ENCODE data around the gene ORAI2. TPM values are rescaled to one million over a fixed set of nuclear protein-coding genes. Genes with fewer than 3 reads are reported as not detected.

ORAI2 gene
- total RNA-seq (2014; rRNA removed; shearing (Covaris generic)), result 18.3 and 27.0 TPM in 2 replicates

DNA sequence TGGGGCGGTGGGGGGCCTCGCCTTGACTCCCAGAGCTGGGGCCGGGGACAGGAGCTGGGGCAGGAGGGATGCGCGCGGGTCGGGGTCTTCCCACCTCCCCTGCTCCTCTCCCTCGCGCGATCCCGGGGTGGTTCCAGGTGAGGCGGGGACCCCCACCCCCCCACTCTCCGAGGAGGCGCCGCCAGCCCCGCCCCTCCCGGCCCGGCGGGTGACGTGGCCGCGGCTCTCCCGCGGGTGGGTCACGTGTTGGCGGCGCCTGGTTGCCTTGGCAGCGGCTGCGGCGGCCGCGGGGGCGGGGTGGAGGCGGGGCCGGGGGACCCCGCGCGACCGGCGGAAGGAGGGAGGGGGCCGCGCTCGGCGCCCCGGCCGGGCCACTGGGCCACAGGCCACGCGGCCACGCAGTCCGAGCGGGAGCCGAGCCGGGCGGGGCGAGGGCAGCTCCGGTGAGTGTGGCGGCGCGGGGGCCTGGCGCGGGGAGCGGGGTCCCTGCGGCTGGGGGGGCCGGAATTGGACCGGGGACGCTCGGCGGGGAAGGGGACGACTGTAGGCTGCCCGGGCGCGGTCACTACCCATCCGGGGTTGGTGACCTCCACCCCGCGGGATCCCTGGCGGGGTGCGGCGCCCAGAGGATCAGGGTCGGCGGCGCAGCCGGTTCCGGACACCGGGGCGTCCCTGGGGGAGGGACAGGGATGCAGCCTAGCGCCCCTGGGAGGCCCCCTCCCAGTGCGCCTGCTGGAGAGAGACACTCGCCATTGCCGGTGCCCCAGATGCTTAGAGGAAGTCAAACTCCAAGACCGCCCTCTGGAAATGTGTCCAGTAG, at the start of gene ORAI2:
TSS of gene ORAI2 (plus strand) at position 357 of the 820 bp plus-strand sequence. CDS start 5,382 bp downstream, outside the sequence.
- Histone ChIP-seq H3K27me3 (replicated peaks) (no peaks in the 10 kb centered on the region), H3K36me3 (peaks cover 4% of the 10 kb centered on the region), H3K4me3 (peak within 1 kb of the TSS; percentile 67), H3K27ac (peak within 1 kb of the TSS; percentile 21; the same call in 1 of the 2 replicates), H3K9me3 (replicated peaks) (no peaks in the 10 kb centered on the region), H3K4me1 (replicated peaks) (peaks cover 13% of the 10 kb centered on the region)
- DNase-seq (ENCODE audit: low read depth in 1 of 2, low spot score in 2 of 2), result peak; percentile 39 to 75

DNA sequence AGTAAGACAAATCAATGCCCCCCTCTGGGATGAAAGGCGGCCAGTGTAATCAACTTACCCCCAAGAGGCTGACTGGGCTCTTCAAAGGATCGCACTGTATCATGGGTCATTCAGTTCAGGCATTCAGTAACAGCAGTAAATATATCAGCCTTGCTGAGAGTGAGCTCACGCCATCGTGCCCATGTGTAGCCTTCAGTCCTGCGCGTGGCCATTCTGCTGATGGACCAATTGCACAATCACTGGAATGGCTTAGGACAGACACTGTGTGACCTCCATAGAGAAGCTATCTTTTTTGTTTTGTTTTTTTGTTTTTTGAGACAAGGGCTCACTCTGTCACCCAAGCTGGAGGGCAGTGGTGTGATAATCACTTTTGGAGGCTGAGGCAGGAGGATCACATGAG, 46.3 kb upstream of the ORAI2 start:
- Histone ChIP-seq H3K36me3 (peaks cover 65% of the 10 kb centered on the region), H3K4me1 (replicated peaks) (peaks cover 6% of the 10 kb centered on the region), H3K27me3 (replicated peaks) (no peaks in the 10 kb centered on the region), H3K9me3 (replicated peaks) (no peaks in the 10 kb centered on the region), H3K4me3 (no peak overlapping the region), H3K27ac (no peak overlapping the region)
- DNase-seq (ENCODE audit: low read depth in 1 of 2, low spot score in 2 of 2), result no peak

DNA sequence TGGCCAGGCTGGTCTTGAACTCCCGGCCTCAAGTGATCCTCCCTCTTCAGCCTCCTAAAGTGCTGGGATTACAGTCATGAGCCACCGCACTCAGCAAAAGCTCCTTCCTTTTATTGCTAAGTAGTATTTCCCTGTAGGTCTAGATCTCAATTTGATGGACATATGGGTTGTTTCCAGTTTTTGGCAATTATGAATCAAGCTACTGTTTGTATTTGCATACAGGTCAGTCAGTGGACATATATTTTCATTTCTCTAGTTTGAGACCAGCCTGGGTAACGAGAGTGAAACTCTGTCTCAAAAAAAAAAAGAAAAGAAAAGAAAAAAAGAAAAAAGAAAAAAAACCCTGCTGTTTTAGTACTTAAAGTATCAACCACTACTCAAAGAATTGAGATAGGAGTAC, 43.6 kb upstream of the ORAI2 start:
- H3K36me3 ChIP-seq, result peaks cover 65% of the 10 kb centered on the region
- H3K27me3 ChIP-seq (replicated peaks), result no peaks in the 10 kb centered on the region
- H3K27ac ChIP-seq, result no peak overlapping the region
- no peak for DNase-seq (ENCODE audit: low read depth in 1 of 2, low spot score in 2 of 2)
- H3K4me1 ChIP-seq (replicated peaks), result peaks cover 6% of the 10 kb centered on the region
- no peak overlapping the region for H3K4me3 ChIP-seq
- H3K9me3 ChIP-seq (replicated peaks), result no peaks in the 10 kb centered on the region

DNA sequence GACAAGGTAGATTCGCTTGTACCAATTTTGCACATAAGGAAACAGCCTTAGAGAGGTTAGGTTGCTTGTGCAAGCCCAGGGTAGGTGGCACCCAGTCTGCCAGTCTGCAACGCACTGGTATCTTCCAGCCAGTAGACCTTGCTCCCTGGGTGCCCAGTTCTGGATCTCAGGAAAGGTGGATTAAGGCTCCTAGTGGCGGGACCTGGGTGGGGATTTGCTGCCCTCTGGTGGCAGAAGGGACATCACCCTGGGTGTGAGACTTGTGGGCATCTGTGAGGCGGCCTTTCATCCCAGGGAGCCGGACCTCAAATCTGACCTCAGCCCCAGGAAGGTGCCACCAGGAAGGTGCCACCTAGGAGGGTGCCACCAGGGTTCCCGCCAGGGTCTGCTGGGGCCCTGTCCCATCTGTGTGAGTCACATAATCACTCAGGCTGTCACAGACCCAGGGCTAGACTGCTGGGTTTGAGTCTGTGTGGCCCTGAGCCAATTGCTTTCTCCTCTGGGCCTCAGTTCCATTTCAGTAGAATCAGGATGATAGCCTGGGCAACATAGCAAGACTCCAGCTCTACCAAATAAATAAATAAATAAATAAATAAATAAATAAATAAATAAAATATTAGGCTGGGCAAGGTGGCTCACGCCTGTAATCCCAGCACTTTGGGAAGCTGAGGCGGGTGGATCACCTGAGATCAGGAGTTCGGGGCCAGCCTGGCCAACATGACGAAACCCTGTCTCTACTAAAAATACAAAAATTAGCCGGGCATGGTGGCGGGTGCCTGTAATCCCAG, 42.5 kb upstream of the ORAI2 start:
- Histone ChIP-seq H3K4me1 (replicated peaks) (peaks cover 10% of the 10 kb centered on the region), H3K27ac (no peak overlapping the region), H3K4me3 (no peak overlapping the region), H3K36me3 (peaks cover 64% of the 10 kb centered on the region), H3K9me3 (replicated peaks) (no peaks in the 10 kb centered on the region), H3K27me3 (replicated peaks) (no peaks in the 10 kb centered on the region)
- DNase-seq (ENCODE audit: low read depth in 1 of 2, low spot score in 2 of 2), result peak; percentile 78 to 89

DNA sequence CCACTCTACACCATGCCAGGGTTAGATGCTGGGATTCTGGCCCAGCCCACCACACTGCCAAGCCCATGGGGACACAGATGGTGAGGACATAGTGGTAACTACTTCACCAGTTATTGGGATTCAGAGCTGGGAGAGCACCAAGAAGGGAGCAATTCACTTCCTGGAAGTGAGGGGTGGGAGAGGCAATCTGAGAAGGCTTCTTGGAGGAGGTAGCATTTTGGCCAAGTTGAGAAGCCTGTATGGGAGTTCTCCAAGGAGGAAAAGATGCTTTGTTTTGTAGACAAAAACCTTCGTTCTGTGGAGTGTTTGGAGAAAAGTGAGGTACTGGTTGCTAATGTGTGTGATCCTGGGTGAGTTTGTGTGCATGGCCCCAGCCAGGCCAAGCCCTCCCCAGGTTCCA, 41.0 kb upstream of the ORAI2 start:
- H3K36me3 ChIP-seq, result peaks cover 54% of the 10 kb centered on the region

DNA sequence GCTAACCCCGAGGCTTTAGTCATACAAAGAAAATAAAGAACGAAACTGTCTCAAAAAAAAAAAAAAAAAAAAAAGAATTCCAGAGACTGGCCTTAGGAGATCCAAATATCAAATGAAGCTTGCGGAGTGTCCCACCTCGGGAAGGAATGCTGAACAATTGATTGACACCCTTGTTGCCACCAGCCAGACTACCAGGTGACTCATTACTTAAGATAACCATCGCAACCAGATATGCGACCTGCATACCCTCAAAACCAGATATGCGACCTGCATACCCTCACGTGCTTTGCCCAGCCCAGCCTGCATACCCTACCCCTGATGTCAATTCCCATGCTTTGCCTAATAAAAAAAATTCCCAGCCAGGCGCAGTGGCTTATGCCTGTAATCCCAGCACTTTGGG, 39.9 kb upstream of the ORAI2 start:
- Histone ChIP-seq H3K4me1 (replicated peaks) (peaks cover 15% of the 10 kb centered on the region), H3K4me3 (no peak overlapping the region), H3K27ac (no peak overlapping the region), H3K9me3 (replicated peaks) (no peaks in the 10 kb centered on the region), H3K27me3 (replicated peaks) (no peaks in the 10 kb centered on the region), H3K36me3 (peaks cover 59% of the 10 kb centered on the region)
- no peak for DNase-seq (ENCODE audit: low read depth in 1 of 2, low spot score in 2 of 2)

More for the DNA sequence above, 41.0 kb upstream of the ORAI2 start:
- no peak overlapping the region for H3K4me3 ChIP-seq
- no peak overlapping the region for H3K27ac ChIP-seq
- H3K9me3 ChIP-seq (replicated peaks), result no peaks in the 10 kb centered on the region
- DNase-seq (ENCODE audit: low read depth in 1 of 2, low spot score in 2 of 2), result no peak
- peaks cover 15% of the 10 kb centered on the region for H3K4me1 ChIP-seq (replicated peaks)
- no peaks in the 10 kb centered on the region for H3K27me3 ChIP-seq (replicated peaks)

DNA sequence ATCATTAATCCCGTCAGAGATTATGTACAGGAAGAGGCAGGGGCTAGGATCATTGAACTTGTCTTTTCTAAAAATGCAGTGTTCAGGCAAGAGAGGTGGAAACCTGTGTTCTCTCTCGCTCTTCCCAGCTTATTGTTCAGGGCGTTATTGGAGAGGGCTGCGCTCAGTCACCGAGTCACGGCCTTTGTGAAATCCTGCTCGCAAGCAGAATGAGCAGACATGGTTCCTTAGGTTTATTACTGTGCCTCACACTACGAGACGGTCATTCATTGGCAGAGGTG, 37.8 kb upstream of the ORAI2 start:
- no peaks in the 10 kb centered on the region for H3K9me3 ChIP-seq (replicated peaks)
- peak overlapping the region; percentile 37 for H3K27ac ChIP-seq
- peaks cover 13% of the 10 kb centered on the region for H3K4me1 ChIP-seq (replicated peaks)
- H3K27me3 ChIP-seq (replicated peaks), result no peaks in the 10 kb centered on the region
- H3K4me3 ChIP-seq, result peak overlapping the region; percentile 61
- DNase-seq (ENCODE audit: low read depth in 1 of 2, low spot score in 2 of 2), result no peak
- H3K36me3 ChIP-seq, result peaks cover 67% of the 10 kb centered on the region

DNA sequence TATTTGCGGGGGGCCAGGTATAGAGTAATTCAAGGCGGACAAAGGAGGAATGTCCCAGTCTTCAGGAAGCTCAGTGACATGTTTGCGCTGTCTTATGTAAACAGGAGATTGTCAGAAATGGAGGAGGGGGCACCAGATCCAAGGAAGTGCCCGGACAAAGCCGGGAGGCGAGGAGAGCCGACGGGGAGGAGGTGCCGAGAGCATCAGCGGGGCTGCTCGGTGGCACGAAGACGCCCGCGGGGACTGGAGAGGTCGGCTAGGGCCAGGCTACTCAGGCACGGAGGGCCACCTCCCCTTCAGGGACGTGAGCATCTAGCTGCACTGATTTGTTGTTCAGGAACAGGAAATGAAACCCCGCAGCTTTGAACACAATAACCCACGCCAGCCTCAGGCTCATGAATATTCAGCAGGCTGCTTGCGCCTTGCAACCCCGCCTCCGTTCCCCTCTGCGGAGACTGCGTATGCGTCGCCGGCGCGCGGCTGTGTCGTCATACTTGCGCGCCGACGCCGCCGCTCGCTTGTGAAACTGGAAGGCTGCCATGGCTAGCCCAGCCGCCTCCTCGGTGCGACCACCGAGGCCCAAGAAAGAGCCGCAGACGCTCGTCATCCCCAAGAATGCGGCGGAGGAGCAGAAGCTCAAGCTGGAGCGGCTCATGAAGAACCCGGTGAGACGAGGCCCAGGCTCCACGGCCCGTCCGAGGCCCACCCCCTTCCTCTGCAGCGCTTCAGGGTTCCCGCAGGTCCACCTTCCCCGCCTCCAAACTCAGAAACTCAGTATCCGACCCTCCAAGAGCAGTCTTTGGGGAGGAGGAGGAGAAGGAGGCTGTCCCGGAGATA, 37.3 kb upstream of the ORAI2 start, which contains the start of gene PRKRIP1:
TSS of gene PRKRIP1 (plus strand) at position 491 of the 837 bp plus-strand sequence. CDS start at position 540, 49 bp downstream.
- Histone ChIP-seq H3K9me3 (replicated peaks) (no peaks in the 10 kb centered on the region), H3K4me3 (peak within 1 kb of the TSS; percentile 61), H3K27me3 (replicated peaks) (no peaks in the 10 kb centered on the region), H3K27ac (peak within 1 kb of the TSS; percentile 40), H3K4me1 (replicated peaks) (peaks cover 9% of the 10 kb centered on the region), H3K36me3 (peaks cover 71% of the 10 kb centered on the region)
- peak; percentile 93 to 96 for DNase-seq (ENCODE audit: low read depth in 1 of 2, low spot score in 2 of 2)

DNA sequence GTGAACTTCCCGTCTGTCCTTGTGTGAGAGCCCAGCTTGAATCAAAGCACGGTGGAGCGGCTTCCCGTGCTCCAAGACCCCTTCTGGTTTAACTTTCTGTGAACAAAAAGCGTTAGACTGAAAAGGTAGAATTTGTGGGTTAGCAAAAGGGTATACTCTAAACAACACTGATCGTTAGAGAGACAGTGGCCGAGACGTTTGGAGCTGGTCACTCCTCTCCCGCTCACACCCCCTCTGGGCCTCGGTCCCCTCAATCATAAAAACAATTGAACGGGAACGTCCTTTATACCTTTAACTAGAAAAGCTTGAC, 36.7 kb upstream of the ORAI2 start:
- Histone ChIP-seq H3K9me3 (replicated peaks) (no peaks in the 10 kb centered on the region), H3K4me1 (replicated peaks) (peaks cover 9% of the 10 kb centered on the region), H3K27me3 (replicated peaks) (no peaks in the 10 kb centered on the region), H3K27ac (peak overlapping the region; percentile 40), H3K36me3 (peaks cover 72% of the 10 kb centered on the region), H3K4me3 (peak overlapping the region; percentile 61)
- DNase-seq (ENCODE audit: low read depth in 1 of 2, low spot score in 2 of 2), result no peak

DNA sequence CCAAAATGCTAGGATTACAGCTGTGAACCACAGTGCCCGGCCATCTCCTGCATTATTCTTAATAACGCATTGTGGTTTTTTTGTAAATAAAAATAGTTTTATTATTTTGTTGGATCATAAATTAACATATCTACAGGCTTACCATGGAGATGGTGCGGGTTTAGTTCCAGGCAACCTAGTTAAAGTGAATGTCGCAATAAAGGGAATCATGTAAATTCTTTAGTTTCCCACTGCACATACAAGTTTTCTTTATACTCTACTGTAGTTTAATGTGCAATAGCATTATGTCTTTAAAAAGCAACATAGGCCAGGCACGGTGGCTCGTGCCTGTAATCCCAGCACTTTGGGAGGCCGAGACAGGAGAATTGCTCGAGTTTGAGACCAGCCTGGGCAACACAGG, 34.8 kb upstream of the ORAI2 start:
- no peak overlapping the region for H3K27ac ChIP-seq
- H3K9me3 ChIP-seq (replicated peaks), result no peaks in the 10 kb centered on the region
- H3K36me3 ChIP-seq, result peaks cover 74% of the 10 kb centered on the region
- H3K4me1 ChIP-seq (replicated peaks), result peaks cover 9% of the 10 kb centered on the region
- DNase-seq (ENCODE audit: low read depth in 1 of 2, low spot score in 2 of 2), result no peak
- no peak overlapping the region for H3K4me3 ChIP-seq
- no peaks in the 10 kb centered on the region for H3K27me3 ChIP-seq (replicated peaks)

DNA sequence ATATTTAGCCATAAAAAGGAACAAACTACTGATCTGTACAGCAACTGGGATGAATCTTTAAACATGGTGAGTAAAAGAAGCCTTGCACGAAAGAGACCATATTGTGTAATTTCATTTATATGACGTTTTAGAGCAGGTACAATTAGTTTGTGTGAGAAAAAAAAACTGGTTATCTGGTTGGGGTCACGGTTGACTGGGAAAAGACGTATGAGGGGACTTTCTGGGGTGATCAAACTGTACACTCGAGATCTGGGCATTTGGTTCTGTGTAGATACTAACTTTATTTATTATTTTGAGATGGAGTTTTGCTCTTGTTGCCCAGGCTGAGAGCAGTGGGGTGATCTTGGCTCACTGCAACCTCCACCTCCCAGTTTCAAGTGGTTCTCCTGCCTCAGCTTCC, 33.0 kb upstream of the ORAI2 start:
- DNase-seq (ENCODE audit: low read depth in 1 of 2, low spot score in 2 of 2), result no peak
- Histone ChIP-seq H3K36me3 (peaks cover 83% of the 10 kb centered on the region), H3K27me3 (replicated peaks) (no peaks in the 10 kb centered on the region), H3K4me3 (no peak overlapping the region), H3K27ac (no peak overlapping the region), H3K4me1 (replicated peaks) (peaks cover 9% of the 10 kb centered on the region), H3K9me3 (replicated peaks) (no peaks in the 10 kb centered on the region)

DNA sequence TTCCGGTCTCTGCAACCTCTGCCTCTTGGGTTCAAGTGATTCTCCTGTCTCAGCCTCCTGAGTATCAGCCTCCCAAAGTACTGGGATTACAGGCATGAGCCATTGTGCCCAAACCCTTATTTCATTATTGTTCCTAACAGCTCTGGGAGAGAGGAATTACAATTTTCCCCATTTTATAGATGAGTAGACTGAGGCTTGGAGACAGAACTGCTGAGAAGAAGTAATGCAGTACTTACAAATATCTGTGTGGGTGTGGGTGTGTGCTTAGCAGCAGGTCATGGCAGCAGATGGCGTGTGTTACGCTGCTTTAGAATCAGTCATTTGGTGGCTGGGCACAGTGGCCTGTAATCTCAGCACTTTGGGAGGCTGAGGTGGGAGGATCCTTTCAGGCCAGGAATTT, 29.8 kb upstream of the ORAI2 start:
- no peaks in the 10 kb centered on the region for H3K4me1 ChIP-seq (replicated peaks)
- no peaks in the 10 kb centered on the region for H3K9me3 ChIP-seq (replicated peaks)
- H3K4me3 ChIP-seq, result no peak overlapping the region
- H3K27me3 ChIP-seq (replicated peaks), result no peaks in the 10 kb centered on the region
- no peak for DNase-seq (ENCODE audit: low read depth in 1 of 2, low spot score in 2 of 2)
- H3K27ac ChIP-seq, result no peak overlapping the region
- H3K36me3 ChIP-seq, result peaks cover 99% of the 10 kb centered on the region

DNA sequence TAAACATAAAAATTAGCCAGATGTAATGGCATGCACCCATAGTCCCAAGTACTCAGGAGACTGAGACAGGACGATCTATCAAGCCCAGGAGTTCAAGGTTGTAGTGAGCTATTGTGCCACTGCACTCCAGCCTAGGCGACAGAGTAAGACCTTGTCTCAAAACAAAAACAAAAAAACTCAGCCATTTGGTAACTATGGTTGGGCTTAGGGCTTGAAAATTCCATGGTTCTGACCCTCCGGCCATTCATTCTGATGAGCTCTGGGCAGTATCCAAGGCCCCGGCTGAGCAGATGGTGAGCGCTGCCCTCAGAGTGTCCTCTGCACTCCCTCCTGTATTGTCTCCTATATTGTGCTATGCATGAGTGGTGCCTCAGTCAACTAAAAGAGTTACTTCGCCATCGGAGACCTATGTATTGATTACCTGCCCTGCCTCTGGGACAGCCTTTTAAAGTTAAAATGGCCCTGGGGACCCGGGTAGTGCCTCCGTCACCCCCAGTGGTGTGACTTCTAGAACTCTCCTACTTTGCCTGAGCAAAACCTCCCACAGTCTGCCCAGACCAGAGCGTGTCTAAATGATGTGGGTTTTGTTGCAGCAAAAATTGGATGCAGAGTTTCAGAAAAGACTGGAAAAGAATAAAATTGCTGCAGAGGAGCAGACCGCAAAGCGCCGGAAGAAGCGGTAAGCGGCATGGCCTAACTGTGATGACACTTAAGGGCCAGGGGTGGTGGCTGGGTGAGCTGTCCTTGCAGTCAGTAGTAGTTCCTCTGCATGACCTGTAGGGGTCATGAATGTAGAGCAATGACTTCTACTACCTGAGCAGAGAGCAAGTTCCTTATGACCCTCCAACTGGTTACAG, 29.1 kb upstream of the ORAI2 start:
- Histone ChIP-seq H3K9me3 (replicated peaks) (no peaks in the 10 kb centered on the region), H3K36me3 (peaks cover 99% of the 10 kb centered on the region), H3K4me1 (replicated peaks) (no peaks in the 10 kb centered on the region), H3K27ac (no peak overlapping the region), H3K4me3 (no peak overlapping the region), H3K27me3 (replicated peaks) (no peaks in the 10 kb centered on the region)
- DNase-seq (ENCODE audit: low read depth in 1 of 2, low spot score in 2 of 2), result peak in 1 of 2 experiments; percentile 36
